T-helper 1 cell treated with Interleukin-12 subunit alpha and Interleukin-12 subunit beta and Interleukin-4 antibody, amounts not matched to agents 30 μg/mL and 1 μg/mL, for 36 hours (primary cell): ENCODE data around the gene MACO1.
"Not testable (repeated sequence)": the region's sequence is repeated elsewhere in the genome, so short reads cannot be mapped to it uniquely, and the experiment has no call there.

Source experiments
- H3K27ac Mint-ChIP-seq: one replicate; pipeline ENCODE4 v1.8.0; 2021; ENCODE audit warnings: mild to moderate bottlenecking, mixed read lengths
- H3K27me3 Mint-ChIP-seq: one replicate; pipeline ENCODE4 v1.8.0; 2021; ENCODE audit warnings: low read depth, mixed read lengths
- H3K36me3 Mint-ChIP-seq: one replicate; pipeline ENCODE4 v1.8.0; 2021; ENCODE audit warnings: low read depth, mixed read lengths
- H3K4me1 Mint-ChIP-seq: one replicate; pipeline ENCODE4 v1.8.0; 2021; ENCODE audit warnings: low read depth, mixed read lengths
- H3K4me3 Mint-ChIP-seq: one replicate; pipeline ENCODE4 v1.8.0; 2021; ENCODE audit warnings: mild to moderate bottlenecking, moderate library complexity, mixed read lengths
- H3K9me3 Mint-ChIP-seq: one replicate; pipeline ENCODE4 v1.8.0; 2021; ENCODE audit warnings: mixed read lengths

Gene MACO1

DNA sequence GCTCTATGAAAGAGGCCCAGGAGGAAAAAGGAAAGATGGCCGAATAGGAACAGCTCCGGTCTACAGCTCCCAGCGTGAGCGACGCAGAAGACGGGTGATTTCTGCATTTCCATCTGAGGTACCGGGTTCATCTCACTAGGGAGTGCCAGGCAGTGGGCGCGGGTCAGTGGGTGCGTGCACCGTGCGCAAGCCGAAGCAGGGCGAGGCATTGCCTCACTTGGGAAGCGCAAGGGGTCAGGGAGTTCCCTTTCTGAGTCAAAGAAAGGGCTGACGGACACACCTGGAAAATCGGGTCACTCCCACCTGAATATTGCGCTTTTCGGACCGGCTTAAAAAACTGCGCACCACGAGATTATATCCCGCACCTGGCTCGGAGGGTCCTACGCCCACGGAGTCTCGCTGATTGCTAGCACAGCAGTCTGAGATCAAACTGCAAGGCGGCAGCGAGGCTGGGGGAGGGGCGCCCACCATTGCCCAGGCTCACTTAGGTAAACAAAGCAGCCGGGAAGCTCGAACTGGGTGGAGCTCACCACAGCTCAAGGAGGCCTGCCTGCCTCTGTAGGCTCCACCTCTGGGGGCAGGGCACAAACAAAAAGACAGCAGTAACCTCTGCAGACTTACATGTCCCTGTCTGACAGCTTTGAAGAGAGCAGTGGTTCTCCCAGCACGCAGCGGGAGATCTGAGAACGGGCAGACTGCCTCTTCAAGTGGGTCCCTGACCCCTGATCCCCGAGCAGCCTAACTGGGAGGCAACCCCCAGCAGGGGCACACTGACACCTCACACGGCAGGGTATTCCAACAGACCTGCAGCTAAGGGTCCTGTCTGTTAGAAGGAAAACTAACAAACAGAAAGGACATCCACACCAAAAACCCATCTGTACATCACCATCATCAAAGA is 76.1 kb downstream of the MACO1 start:
- Mint-ChIP-seq H3K27ac (peak overlapping the region; percentile 19), H3K4me3 (peak overlapping the region; percentile 48)
- not testable (repeated sequence) for H3K36me3 Mint-ChIP-seq, H3K4me1 Mint-ChIP-seq, H3K27me3 Mint-ChIP-seq, H3K9me3 Mint-ChIP-seq

DNA sequence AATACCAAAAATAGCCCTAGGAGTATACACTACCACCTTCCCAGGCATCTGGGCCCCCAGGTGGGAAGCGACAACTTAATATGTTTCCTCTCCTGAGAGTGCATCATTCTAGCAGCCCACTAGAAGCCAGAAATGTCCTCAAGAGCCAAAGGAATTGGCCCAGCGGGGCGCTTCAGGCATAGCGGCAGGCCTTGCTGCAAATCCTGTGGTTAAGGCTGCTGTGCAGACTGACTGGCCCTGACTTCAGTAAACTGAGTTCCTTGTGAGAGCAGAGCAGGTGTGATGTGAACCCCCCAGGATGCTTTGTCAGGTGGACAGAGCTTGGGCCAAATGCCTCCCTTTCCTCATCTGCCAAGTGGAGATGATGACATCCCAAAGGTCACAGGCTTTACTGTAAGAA is 83.0 kb downstream of the MACO1 start:
- no peak overlapping the region for H3K4me3 Mint-ChIP-seq

DNA sequence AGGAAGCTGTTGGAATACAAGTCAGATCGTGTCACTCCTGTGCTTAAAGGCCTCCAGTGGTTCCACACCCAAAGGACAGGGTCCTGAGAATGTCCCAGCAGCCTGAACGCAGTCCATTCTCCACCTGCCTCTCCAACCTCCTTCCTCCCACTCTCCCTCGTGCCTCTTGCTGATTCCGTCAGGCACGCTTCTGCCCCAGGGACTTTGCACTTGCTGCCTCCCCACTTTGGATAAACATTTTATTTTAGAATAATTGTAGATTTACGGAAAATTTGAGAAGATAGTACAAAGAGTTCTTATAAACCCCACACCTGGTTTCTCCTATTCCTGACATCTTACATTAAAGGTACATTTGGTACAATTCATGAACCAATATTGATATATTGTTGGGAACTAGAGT is 84.3 kb downstream of the MACO1 start:
- no peaks in the 10 kb centered on the region for H3K4me1 Mint-ChIP-seq
- H3K36me3 Mint-ChIP-seq: no peaks in the 10 kb centered on the region
- peaks cover 7% of the 10 kb centered on the region for H3K27me3 Mint-ChIP-seq
- no peak overlapping the region for H3K27ac Mint-ChIP-seq
- H3K4me3 Mint-ChIP-seq: no peak overlapping the region
- no peaks in the 10 kb centered on the region for H3K9me3 Mint-ChIP-seq

More for the DNA sequence above, 83.0 kb downstream of the MACO1 start:
- Mint-ChIP-seq H3K27ac (no peak overlapping the region), H3K9me3 (no peaks in the 10 kb centered on the region), H3K4me1 (no peaks in the 10 kb centered on the region), H3K36me3 (no peaks in the 10 kb centered on the region), H3K27me3 (peaks cover 7% of the 10 kb centered on the region)

DNA sequence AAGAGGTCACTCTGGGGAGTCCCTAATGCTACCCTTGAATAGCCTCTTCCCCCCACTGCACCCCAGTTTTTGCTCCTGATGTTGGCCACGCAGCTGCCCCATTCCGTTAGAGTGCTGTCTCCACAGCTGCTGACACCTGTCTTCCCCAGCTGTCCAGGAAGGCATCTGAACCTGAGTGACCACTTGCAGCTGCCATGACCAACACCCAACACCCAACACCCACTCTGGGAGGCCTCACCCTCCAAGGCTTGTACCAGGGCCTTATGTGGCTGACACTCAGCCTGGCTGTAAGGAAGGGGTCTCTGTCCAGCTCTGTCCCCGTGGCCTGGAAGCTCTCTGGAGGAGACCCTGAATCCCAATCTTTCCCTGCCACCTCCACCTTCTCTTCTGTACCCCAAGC is 86.0 kb downstream of the MACO1 start:
- Mint-ChIP-seq H3K9me3 (no peaks in the 10 kb centered on the region), H3K4me1 (peaks cover 4% of the 10 kb centered on the region), H3K36me3 (no peaks in the 10 kb centered on the region), H3K27ac (no peak overlapping the region), H3K4me3 (no peak overlapping the region), H3K27me3 (peaks cover 7% of the 10 kb centered on the region)

DNA sequence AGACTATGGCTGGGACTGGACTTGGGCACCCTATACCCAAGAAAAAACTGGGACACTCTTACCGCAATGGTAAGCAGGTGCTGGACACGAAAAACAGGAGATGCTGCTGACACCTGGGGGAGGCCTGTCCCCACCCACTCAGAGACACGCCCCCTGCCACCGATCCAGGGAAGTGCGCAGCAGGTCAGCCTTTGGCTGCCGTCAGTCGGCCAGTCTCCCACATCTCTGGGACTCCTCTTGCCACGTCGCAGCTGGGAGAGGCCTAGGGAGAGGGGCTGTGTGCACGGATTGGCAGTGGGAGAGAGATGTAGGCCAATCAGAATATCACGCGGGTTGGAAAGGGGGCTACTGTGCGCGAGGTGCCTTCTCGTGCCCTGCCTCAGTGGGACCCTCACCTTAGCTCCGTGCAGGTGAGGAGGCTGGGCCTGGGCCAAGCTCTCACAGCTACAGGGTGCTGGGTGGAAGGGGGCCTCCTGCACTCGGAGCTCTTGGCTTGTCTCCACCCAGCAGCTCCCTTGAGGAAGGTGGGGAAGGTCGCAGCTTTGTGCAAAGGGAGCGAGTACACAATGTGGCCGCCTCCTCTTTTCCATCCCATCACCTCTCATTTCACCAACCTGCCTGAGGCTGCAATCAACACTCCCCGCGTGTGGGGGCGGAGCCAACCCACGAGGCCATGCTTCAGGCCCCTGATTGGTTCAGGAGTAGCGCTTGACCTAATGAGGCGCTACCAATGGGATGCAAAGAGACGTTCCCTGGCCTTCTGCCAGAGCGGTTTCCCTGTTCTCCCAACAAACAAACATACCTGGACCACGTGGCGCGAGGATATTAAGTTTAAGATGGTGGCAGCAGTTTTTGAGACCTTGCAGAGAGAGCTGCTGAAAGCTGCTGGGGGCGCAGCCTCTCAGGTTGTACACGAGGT is 87.0 kb downstream of the MACO1 start:
- Mint-ChIP-seq H3K4me3 (no peak overlapping the region), H3K27ac (no peak overlapping the region), H3K4me1 (peaks cover 4% of the 10 kb centered on the region), H3K9me3 (no peaks in the 10 kb centered on the region), H3K27me3 (peaks cover 7% of the 10 kb centered on the region), H3K36me3 (no peaks in the 10 kb centered on the region)

DNA sequence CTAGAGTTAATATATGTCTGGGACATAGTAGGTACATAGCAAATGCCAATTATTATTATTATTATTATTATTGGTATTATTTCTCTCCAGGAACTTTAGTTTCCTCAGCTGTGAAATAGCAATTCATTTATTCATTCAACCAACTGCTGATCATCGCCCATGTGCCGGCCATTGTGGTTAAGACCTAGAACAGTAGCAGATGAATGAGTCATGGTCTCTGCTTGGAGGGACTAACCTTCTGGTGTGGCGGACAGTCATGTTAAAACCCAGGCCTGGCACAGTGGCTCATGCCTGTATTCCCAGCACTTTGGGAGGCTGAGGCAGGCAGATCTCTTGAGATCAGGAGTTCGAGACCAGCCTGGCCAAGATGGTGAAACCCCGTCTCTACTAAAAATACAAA is 88.9 kb downstream of the MACO1 start:
- Mint-ChIP-seq H3K27me3 (peaks cover 7% of the 10 kb centered on the region), H3K27ac (no peak overlapping the region), H3K36me3 (no peaks in the 10 kb centered on the region), H3K4me3 (no peak overlapping the region), H3K9me3 (no peaks in the 10 kb centered on the region), H3K4me1 (peaks cover 4% of the 10 kb centered on the region)

DNA sequence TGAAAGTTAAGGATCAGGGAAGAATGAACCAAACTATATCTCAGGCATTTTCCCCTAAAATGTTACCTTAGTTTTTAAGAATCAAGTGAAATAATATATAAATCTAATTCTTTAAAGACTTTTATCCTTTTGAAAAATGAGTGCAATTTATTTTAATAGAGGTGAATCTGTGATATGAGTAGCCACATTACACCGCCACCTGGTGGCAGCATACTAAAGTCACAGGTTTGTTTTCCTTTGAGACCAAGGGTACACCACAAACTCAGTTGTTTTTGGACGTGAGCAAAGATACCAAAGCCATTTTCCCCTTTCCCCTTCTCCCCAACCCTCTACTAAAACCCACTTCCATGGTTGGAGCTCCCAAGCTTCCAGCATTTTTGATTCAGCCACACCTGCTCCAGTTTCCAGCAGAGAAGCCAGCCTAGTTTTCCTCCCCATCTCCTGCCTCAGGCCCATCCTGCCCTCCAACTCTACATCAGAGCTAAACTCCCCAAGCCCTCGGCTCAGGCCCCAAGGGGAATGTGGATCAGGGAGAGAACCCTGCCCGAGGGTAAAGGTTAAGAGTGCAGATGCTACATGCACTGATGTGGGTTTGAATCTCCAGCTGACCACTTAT is 89.9 kb downstream of the MACO1 start:
- H3K27ac Mint-ChIP-seq: no peak overlapping the region
- no peak overlapping the region for H3K4me3 Mint-ChIP-seq
- peaks cover 5% of the 10 kb centered on the region for H3K9me3 Mint-ChIP-seq
- peaks cover 6% of the 10 kb centered on the region for H3K27me3 Mint-ChIP-seq
- peaks cover 8% of the 10 kb centered on the region for H3K4me1 Mint-ChIP-seq
- H3K36me3 Mint-ChIP-seq: no peaks in the 10 kb centered on the region

DNA sequence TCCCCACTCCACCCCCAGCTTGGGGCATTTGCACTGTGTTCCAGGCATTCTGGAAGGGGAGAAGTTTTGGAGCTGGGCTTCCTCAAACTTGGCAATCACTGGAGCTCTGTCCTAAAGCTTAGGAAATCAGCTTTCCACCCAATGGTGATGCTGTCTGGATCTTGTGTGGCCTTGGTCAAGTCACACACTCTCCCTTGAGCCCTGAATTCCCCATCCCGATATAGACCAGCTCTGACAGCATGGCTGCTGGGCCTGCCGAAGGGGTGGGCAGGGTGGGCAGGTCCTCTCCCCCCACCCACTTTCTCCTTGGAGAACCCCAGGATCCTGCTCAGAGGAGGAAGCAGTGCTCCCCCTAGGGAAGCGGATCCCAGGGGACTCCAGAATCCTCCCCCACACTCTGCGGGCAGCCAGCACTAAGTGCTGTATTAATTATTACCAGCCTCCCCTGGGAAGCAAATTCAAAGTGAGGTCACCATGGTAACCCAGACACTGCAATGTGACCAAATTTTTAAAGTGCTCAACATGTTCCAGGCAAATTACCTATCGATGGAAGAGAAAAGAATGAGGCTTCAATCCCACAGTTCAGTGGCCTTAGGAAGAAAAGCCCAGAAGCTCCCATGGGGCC is 91.4 kb downstream of the MACO1 start:
- Mint-ChIP-seq H3K9me3 (peaks cover 6% of the 10 kb centered on the region), H3K36me3 (no peaks in the 10 kb centered on the region), H3K4me3 (no peak overlapping the region), H3K27me3 (peaks cover 6% of the 10 kb centered on the region), H3K4me1 (peaks cover 8% of the 10 kb centered on the region), H3K27ac (no peak overlapping the region)

DNA sequence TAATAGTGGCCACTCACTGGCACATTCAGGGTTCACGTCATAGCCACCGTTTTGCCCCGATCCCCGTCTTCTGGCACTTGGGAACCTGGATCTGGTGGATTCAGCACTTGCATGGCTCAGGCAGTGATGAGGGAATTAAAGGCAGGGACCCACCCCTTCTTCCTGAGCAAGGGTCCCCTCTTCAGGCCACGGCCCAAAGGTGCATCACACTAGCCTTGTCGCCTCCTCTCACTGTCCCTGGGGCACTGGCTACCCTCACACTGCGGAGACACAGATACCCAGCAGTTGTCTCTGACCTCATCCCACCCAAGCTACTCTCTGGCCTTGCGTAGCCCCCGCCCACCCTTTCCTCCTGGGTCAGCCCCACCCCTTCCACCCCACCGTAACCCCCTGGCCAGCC is 92.8 kb downstream of the MACO1 start:
- Mint-ChIP-seq H3K4me1 (peaks cover 8% of the 10 kb centered on the region), H3K27me3 (peaks cover 6% of the 10 kb centered on the region), H3K27ac (no peak overlapping the region), H3K4me3 (no peak overlapping the region), H3K36me3 (no peaks in the 10 kb centered on the region), H3K9me3 (peaks cover 6% of the 10 kb centered on the region)

DNA sequence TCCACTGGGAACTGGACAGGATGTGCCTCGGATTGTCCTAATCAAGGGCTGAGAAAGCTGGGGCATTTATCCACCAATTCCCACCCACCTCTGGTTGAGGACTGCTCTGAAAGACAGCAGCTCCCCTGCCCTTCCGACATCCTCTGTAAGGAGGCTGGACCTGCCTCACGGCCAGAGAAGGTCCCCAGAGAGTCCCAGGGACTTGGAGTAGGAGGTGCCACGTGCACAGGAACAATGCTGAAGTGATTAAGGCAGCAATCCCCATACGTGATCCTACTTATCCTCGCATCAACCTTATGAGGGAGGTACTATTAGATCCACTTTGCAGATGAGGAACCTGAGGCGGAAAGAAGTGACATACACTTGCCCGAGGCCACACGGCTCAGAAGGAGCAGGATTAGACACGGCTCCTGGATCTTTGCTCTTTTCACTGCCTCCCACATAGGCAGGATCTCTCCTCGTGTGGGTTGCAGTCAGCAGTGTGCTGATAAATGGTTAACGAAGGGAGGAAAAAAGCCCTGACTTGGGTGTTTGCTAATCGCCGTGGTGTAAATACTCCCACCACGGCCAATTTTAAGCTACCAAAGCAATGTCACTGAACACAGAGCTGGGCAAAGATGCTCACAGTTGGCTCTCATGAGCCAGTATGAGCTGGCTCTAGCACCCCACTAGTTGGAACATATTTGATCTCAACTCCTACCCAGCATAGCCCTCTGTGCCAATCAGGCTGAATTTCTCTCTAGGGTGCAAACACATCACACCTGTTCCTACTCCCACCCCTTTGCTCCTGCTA is 94.1 kb downstream of the MACO1 start:
- H3K4me3 Mint-ChIP-seq: no peak overlapping the region
- H3K27me3 Mint-ChIP-seq: peaks cover 6% of the 10 kb centered on the region
- H3K4me1 Mint-ChIP-seq: peaks cover 8% of the 10 kb centered on the region
- H3K27ac Mint-ChIP-seq: no peak overlapping the region
- H3K9me3 Mint-ChIP-seq: peaks cover 6% of the 10 kb centered on the region
- no peaks in the 10 kb centered on the region for H3K36me3 Mint-ChIP-seq

DNA sequence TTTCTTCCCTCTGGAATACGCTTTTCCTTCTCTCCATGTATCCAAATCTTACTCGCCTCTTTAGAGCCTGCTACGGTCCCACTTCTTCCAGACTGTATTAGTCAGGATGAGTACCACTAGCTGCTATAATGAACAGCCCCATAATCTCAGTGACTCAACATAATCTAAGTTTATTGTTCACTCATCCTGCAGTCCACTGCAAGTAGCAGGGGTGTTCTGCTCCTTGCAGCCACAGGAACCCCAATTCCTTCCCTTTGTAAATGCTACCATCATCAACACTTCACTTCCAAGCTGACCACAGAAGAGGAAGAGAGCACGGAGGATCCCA is 94.6 kb downstream of the MACO1 start:
- H3K36me3 Mint-ChIP-seq: no peaks in the 10 kb centered on the region

DNA sequence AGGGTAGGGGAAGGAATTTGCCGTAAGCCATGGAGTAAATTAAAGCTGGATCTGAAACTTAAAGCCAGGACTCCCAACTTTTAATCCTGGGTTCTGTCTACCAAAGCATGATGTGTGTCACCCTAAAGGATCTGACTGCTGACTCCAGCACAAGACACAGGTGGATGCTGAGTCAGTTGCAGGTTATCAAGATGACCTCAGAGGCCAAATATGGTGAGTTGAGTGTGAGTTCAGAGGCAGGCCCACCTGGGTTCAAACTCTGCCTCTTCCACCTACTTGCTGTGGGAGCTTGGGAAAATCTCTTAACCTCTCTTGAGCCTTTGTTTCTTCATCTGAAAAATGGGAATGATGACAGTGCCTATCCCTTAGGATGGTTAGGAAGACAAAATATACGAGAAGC is 96.1 kb downstream of the MACO1 start:
- Mint-ChIP-seq H3K36me3 (no peaks in the 10 kb centered on the region), H3K4me3 (no peak overlapping the region), H3K27me3 (peaks cover 6% of the 10 kb centered on the region), H3K27ac (no peak overlapping the region), H3K9me3 (peaks cover 6% of the 10 kb centered on the region), H3K4me1 (peaks cover 4% of the 10 kb centered on the region)

More for the DNA sequence above, 94.6 kb downstream of the MACO1 start:
- peaks cover 6% of the 10 kb centered on the region for H3K4me1 Mint-ChIP-seq
- peaks cover 6% of the 10 kb centered on the region for H3K9me3 Mint-ChIP-seq
- peaks cover 6% of the 10 kb centered on the region for H3K27me3 Mint-ChIP-seq
- H3K4me3 Mint-ChIP-seq: no peak overlapping the region
- no peak overlapping the region for H3K27ac Mint-ChIP-seq

DNA sequence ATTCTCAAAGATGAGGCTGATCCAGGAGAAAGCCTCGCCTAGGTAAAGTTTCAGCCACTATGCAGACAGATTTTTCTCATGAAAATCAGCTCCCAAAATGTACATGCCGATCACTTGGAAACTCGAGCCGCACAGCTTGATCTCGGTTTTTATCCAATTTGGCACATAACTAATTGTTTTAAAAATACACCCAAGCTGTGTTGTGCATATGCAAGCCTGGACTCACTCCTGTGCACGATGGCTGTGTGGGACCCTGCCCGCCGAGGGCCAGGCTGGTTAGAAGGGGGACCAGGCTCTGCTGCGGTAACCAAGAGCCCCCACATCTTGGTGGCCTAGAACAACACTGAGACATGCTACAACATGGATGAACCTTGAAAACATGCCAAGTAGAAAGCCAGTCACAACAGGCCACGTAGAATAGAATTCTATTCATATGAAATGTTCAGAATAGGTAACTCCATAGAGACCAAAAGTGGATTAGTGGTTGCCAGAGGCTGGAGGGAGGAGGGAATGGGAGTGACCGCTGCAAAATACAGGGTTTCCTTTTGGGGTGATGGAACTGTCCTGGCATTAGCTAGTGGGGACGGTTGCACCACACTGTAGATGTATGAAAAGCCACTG is 96.6 kb downstream of the MACO1 start:
- H3K27ac Mint-ChIP-seq: no peak overlapping the region
- H3K9me3 Mint-ChIP-seq: peaks cover 6% of the 10 kb centered on the region
- no peak overlapping the region for H3K4me3 Mint-ChIP-seq
- H3K4me1 Mint-ChIP-seq: peaks cover 4% of the 10 kb centered on the region
- peaks cover 6% of the 10 kb centered on the region for H3K27me3 Mint-ChIP-seq
- H3K36me3 Mint-ChIP-seq: no peaks in the 10 kb centered on the region
